NCI-H2196 treated with DMSO at 0.1 percent for 48 hours (cell line): ENCODE results near the gene ADAMTS9.

Experiments used
- DNase-seq: peaks from one replicate; lab custom pipeline; 2025; ENCODE audit not compliant: unreplicated experiment; lab: John Stamatoyannopoulos, UW

The ADAMTS9 gene

DNA sequence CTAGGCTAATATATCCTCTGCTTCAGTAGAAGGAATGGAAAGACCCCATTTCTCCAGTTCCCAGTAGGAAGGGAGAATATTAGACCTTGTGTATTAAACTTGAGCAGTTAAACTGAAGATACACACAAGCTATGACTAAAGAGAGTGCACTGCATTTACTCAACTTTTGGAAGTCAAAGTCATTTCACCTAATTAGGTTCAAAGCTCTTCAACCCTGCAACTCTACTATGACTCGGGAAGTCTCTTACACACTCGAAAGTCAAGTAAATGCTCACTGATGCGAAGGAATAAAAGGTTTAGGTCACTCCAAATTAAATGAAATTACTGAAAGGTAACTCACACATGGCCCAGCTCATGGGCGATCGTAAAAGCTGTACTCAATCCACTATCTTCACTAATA is 33.8 kb downstream of the ADAMTS9 start:
- DNase-seq: no peak

DNA sequence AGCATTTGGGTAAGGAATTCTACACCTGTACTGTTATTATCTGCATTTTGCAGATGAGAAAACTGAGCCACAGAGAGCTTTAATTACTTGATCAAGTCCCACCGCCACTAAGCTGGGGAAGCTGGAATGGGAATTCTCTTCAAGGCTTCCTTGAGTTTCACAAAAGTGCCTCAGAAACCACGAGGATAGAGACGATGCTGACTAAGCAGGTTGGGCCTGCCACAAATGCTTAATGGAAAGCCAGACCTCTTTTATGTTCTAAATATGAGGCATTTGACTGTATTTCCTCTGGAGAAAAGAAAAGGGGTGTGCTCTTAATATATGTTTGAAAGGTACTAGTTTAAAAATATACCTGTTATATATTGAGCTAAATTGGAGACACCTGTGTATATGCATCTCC is 34.7 kb downstream of the ADAMTS9 start:
- DNase-seq: no peak

DNA sequence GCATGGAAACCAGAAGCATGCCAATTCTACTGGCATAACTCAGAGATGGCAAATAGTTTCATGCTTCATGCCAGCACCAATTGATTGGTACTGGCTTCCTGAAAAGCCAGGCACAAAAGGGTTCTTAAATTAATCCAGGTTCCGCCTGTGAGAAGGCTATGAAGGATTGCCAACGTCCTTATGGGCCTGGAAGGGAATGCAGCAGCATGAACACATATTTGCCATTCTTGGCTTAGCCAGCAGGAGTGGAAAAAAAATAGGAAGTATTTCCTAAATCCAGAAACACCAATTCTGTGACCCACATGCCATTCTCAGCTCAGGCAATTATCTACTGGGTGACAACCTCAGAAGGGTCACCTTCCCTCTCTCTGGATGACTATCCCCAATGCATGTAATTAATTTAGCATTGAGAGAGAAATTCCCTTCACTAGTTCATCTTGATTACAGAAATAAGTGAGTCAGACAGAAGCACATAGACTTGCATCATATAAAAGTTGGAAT is 36.0 kb downstream of the ADAMTS9 start:
- no peak for DNase-seq

- no peak for DNase-seq
Observed at GRCh38 chr3:64651303-64651702, 36.5 kb downstream of the ADAMTS9 start.

- no peak for DNase-seq
Observed at GRCh38 chr3:64650715-64651114, 37.1 kb downstream of the ADAMTS9 start.

DNA sequence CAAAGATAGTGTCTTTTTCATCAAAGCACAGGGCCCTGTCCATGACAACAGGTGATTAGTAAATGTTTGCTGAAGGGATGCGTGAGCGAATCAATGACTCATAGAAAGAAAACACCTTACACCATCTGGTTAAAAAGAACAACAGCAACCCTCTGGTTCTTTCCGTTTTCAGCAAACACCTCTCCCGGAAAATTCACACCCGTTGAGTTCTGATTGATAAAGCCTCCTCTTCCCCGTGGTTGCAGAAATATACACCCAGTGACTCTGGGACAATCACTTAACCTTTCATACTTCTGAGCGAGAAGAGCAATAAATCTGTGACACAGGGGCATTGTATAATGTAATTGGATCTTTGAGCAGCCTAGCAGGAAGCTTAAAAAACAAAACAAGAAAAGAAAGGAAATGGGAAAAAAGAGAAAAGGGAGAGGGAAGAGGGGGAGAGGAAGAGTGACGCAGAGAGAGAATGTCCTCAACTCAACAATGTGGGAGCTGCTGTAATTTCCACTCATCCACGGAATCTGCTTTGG is 37.6 kb downstream of the ADAMTS9 start:
- no peak for DNase-seq

- DNase-seq: no peak
Observed at GRCh38 chr3:64648927-64649906, 38.6 kb downstream of the ADAMTS9 start.

DNA sequence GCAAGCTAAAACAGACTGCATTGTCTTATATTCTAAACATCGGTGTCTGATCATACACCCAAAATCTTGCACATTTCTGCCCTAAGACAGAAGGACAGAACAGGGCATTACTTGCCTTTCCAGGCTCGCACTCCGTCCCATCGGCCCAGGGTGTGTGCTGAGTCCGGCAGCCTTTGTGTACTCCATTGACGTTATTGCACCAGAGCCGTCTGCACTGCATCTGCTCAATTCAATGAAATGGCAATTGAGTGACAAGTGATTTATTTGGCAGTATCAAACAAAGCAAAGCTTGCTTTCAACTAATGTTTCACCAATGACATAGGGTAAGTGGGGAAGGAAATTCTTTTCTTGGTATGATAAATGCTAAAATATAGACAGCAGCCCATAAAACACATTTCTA is 40.0 kb downstream of the ADAMTS9 start:
- no peak for DNase-seq

DNA sequence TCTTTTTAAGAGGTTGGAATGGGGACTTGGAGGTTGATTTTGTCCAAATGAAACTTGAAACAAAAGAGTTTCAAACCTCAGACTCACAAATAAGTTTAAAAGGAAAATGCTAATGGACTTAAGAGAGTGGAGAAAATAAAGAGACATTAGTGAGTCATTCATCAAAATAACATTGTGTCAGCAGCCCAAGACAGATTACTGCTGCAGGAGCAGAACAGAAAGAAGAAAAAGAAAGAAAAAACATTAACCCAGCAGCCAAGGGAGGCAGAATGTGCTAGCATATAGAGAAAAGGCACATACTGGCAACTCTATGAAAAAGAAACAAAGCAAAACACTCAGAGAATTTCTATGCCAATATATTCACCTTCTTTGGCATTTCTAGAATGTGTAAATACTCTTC is 42.6 kb downstream of the ADAMTS9 start:
- no peak for DNase-seq

DNA sequence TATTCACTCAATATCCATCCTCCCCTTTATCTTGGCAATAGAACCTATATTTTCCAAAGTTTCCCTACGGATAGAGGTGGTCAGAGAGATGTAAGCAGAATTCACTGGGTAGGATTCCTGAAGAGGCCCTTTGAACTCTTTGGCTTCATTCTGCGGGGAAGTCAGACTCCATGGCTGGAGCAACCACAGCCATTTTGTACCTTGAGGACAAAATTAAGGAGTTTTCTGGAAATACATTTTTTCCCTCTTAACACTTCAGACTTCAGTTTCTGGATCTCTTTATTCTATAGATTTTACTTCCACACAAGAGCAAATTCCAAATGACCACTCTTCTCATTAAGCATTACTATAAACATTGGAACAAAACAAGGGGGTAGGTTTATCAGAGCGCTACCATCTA is 43.3 kb downstream of the ADAMTS9 start:
- DNase-seq: no peak

GRCh38 chr3:64642327-64643151 is 45.3 kb downstream of the ADAMTS9 start:
- DNase-seq: no peak

DNA sequence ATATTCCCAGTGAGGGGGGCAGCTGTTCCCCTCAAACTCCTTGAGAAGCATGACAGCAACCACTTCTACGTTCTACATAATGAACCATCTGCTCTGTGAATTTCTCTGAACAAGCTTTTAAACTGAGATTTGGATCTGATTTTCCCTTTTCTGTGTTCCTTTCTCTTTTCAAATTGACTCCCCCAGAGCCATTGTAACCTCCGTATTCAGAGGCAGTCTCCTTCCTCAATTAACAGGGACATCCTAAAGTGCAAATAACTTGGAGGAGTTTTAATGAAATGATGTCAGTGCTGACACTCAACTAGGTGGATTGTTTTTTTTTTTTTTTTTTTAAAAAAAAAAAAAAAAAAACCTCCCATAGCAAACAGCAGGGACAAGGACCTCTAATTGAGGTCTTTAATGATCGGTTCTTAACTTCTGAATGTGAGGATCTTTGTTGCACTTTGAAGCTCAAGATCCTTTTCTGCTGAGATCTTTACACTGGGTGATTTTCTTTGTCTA is 48.8 kb downstream of the ADAMTS9 start:
- DNase-seq: no peak

GRCh38 chr3:64638511-64638910 is 49.3 kb downstream of the ADAMTS9 start:
- DNase-seq: no peak

DNA sequence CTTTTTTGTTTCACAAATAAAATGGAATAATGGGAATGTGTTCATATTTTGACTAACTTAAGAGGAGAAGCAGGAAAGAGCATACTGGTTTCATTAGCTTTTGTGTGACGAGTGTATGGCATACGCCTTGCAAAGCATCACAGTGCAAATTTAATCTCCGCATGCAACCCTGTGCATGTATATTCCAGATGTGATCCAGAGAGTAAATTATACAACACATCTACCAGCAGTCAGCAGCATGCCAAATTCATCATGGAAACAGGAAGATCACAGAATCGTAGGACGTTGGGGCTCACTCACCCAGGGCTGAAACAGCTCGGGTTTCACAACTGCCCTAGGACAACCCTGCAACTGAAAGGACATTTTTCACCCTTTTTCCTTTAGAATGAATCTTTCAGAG is 53.4 kb downstream of the ADAMTS9 start:
- no peak for DNase-seq

DNA sequence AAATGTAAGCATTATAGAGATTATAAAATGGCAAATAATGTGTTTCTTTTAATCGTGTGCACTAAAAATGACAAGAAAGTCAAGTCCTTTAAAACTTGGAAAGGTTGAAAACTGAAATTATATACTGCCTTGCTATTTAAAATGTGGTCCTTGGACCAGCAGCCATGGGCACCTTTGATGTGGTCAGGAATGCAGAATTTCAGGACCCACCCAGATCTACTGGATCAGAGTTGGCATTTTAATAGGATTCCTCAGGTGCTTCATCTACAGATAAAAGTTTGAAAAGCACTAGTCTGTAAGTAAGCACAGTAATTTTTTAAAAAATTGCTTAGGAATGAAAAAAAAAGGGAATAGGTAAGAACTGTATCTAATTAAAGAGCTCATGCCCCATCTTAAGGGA is 55.8 kb downstream of the ADAMTS9 start:
- DNase-seq: no peak

GRCh38 chr3:64627471-64628321 is 60.1 kb downstream of the ADAMTS9 start:
- DNase-seq: no peak

DNA sequence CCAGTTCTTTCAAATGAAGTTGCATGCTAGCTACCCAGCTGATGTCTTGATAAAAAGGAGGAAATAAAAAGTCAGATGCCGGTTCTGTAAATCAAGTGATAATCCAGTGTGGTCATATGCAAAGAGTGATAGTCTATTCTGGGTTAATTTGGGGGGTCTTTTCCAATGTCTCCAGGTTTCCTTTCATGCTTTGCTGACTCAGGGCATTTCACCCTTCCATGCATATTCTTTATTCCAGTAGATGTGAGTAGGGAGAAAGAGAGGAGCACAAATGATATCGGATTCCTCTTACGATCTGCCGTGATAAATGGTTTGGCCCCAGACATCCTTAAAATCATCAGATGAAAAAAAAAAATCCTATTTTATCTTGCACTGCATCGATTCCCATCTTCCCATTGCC is 60.8 kb downstream of the ADAMTS9 start:
- no peak for DNase-seq

DNA sequence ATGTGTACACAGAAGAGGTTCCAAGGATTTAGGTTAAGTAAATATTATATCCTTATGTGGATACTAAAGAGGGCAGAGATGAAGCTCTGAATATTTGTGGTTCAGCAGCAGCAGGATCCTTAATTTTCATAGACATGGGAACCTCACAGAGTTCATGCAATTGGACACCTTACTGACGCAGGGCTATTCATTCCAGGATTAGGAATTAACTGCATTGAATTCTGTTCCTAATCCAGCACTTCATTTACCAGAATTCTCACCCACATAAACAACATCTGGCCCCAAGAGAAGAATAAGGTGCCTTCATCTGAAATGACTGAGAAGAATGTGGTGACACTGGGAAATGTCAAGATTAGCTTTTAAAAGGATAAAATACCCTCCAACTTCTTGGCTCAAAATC is 62.4 kb downstream of the ADAMTS9 start:
- DNase-seq: no peak

- no peak for DNase-seq
Observed at GRCh38 chr3:64623125-64623524, 64.7 kb downstream of the ADAMTS9 start.

DNA sequence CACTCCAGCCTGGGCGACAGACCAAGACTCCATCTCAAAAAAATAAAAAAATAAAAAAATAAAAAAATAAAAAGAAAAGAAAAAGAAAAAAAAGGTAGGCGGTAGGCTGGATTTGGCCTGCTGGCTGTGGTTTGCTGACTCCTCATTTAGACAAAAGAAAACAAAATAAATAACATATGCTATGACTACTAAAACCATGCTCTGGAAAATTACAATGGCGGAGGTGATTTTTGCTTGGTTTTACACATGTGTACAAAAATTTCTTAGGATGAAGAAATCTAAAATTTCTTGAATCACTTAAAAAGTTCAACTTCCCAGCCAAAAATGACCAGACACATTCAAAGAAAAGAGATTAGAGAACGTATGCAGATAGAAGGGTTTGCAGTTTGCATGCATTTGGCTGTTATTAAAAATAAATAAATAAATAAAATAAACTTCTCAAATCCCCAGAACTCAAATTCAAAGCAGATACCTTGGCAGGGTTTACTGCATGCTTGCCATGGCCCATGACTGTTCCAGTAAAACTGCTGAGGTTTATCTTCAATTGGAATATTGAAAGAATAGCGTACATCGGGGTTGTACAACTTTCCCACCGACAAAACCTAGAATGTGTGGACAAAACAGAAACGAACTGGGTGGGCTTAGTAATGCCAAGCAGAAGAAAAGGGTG is 65.9 kb downstream of the ADAMTS9 start:
- no peak for DNase-seq
